RWPE1 (cell line): ENCODE results near the gene CBX2.

Experiments used
- CTCF ChIA-PET: fragments of 350-600 bp; sonication (Branson Sonifier 250); formaldehyde crosslinking; extraction: SDS; loops from one replicate; lab custom pipeline; 2021; lab: Yijun Ruan, JAX
- POLR2A ChIA-PET: fragments of 400-600 bp; formaldehyde crosslinking; extraction: SDS; loops from one replicate; lab custom pipeline; 2020; ENCODE audit warnings: antibody characterized with exemption; ENCODE audit not compliant: low non-redundant PET; lab: Yijun Ruan, JAX
- DNase-seq: peaks from one replicate; pipeline ENCODE4 v3.0.0; 2012; ENCODE audit warnings: low spot score
- H3K27ac ChIP-seq: fragments of 450-650 bp; 2 replicates; pipeline ENCODE4 v1.5.1; 2017
- CTCF ChIP-seq: fragments of 450-650 bp; conservative IDR thresholded peaks from 2 replicates; pipeline ENCODE4 v1.5.1; 2017; ENCODE audit warnings: low read depth, mild to moderate bottlenecking

CBX2 gene

GRCh38 chr17:79732254-79732653 lies 45.7 kb upstream of the CBX2 start:
- no peak overlapping the region for H3K27ac ChIP-seq
- CTCF ChIA-PET: no interaction called here
- no peak for TF ChIP-seq CTCF
- no peak for DNase-seq
- POLR2A ChIA-PET: no interaction called here

- DNase-seq: no peak
- POLR2A ChIA-PET: no interaction called here
- CTCF ChIA-PET: no interaction called here
- H3K27ac ChIP-seq: no peak overlapping the region
- TF ChIP-seq CTCF: no peak
Observed at GRCh38 chr17:79732804-79733691, 44.9 kb upstream of the CBX2 start.

- H3K27ac ChIP-seq: no peak overlapping the region
- POLR2A ChIA-PET: no interaction called here
- no peak for TF ChIP-seq CTCF
- CTCF ChIA-PET: no interaction called here
- DNase-seq: no peak
Observed at GRCh38 chr17:79733692-79734070, 44.3 kb upstream of the CBX2 start.

GRCh38 chr17:79735096-79735495 lies 42.9 kb upstream of the CBX2 start:
- no peak for DNase-seq
- no peak for TF ChIP-seq CTCF
- ChIA-PET POLR2A (no interaction called here), CTCF (no interaction called here)
- no peak overlapping the region for H3K27ac ChIP-seq

GRCh38 chr17:79737046-79737921 lies 40.7 kb upstream of the CBX2 start:
- ChIA-PET POLR2A (no interaction called here), CTCF (no interaction called here)
- no peak for DNase-seq
- H3K27ac ChIP-seq: no peak overlapping the region
- no peak for TF ChIP-seq CTCF

GRCh38 chr17:79737922-79738578 lies 39.9 kb upstream of the CBX2 start:
- TF ChIP-seq CTCF: no peak
- no peak overlapping the region for H3K27ac ChIP-seq
- ChIA-PET POLR2A (no interaction called here), CTCF (no interaction called here)
- DNase-seq: no peak
